Suprapubic skin (tissue), 4 donors: ENCODE data around the gene ARHGAP10. TPM values are rescaled to one million over a fixed set of nuclear protein-coding genes. Genes with fewer than 3 reads are reported as not detected.
A peak's percentile ranks its signal among the peaks of the same experiment; 100 is the strongest.

Experiments used
- DNase-seq, 2 donors: peaks; one replicate each; pipeline ENCODE4 v3.0.0-alpha.2; 2019; ENCODE audit warnings: low spot score in 2 of 2
- H3K27ac ChIP-seq: fragments of 200-600 bp; sonication (generic); one replicate; pipeline ENCODE4 v1.5.1; 2019
- H3K27me3 ChIP-seq: fragments of 200-600 bp; sonication (generic); one replicate; pipeline ENCODE4 v1.5.1; 2019
- H3K36me3 ChIP-seq: fragments of 200-600 bp; sonication (generic); one replicate; pipeline ENCODE4 v1.5.1; 2019
- H3K4me1 ChIP-seq: fragments of 200-600 bp; sonication (generic); one replicate; pipeline ENCODE4 v1.5.1; 2019
- H3K4me3 ChIP-seq: fragments of 200-600 bp; sonication (generic); one replicate; pipeline ENCODE4 v1.5.1; 2019; ENCODE audit warnings: mild to moderate bottlenecking
- H3K9me3 ChIP-seq: fragments of 200-600 bp; sonication (generic); one replicate; pipeline ENCODE4 v1.5.1; 2019
- EP300 ChIP-seq: sonication (generic); formaldehyde crosslinking; IDR thresholded peaks from one replicate; pipeline ENCODE4 v1.6.1; 2017; ENCODE audit warnings: antibody characterized with exemption
- POLR2A ChIP-seq, 2 donors: fragments of 450-650 bp; IDR thresholded peaks; one replicate each; pipeline ENCODE4 v1.6.1; 2017; ENCODE audit warnings: antibody characterized with exemption in 2 of 2, mild to moderate bottlenecking in 2 of 2, moderate library complexity in 2 of 2
- POLR2AphosphoS5 ChIP-seq, 3 donors: sonication (generic); formaldehyde crosslinking; IDR thresholded peaks; one replicate each; pipeline ENCODE4 v1.6.1; 2017; ENCODE audit warnings: antibody characterized with exemption in 3 of 3
- WGBS: methylation state at CpG from one replicate; pipeline ENCODE4 v1.1.5; 2018; 5-methylcytosine and 5-hydroxymethylcytosine counted together
- total RNA-seq, 4 donors: library from RNA; depleted of rRNA; stranded (reverse); fragments of >200 nt; gene quantifications; one replicate each; pipeline ENCODE4 v1.1.0, GENCODE V29; 2016
- TF ChIP-seq, protein P1 (sequence below), 2 donors: fragments of 200-600 bp in 1 of 2; fragments of 450-650 bp in 1 of 2; sonication (generic) in 1 of 2; IDR thresholded peaks; one replicate each; pipeline ENCODE4 v1.5.1; 2016 to 2019; ENCODE audit warnings: antibody characterized with exemption in 2 of 2, mild to moderate bottlenecking in 1 of 2, moderate library complexity in 1 of 2

The ARHGAP10 gene
- total RNA-seq, 4 donors from 2014 or later = 32.5 to 59.0 (median 36.8) TPM

DNA sequence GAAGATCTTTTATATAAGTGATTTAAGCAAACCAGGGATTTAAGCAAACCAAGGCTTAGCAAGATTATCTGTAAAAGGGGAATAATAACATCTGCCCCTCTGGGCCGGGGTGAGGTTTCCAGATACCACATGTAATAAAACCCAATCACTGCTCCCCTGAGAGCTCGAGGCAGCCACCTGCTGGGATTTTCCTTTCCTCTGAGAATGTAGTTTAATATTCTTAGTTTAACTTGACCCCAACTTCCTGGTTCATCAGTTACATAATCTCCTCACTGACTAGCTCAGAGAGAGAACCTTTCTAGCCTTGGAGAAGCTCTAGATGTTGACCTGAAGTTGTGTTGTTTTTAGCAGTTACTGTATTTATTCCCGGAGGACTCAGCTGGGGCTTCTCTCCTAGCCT is 322.4 kb downstream of the ARHGAP10 start:
- Histone ChIP-seq H3K4me3 (no peak overlapping the region), H3K4me1 (peaks cover 13% of the 10 kb centered on the region), H3K9me3 (no peaks in the 10 kb centered on the region), H3K27me3 (no peaks in the 10 kb centered on the region), H3K27ac (no peak overlapping the region), H3K36me3 (no peaks in the 10 kb centered on the region)
- WGBS = 72% methylated on average over 3 of the region's 3 CpGs
- TF ChIP-seq POLR2AphosphoS5 (IDR thresholded peaks at IDR 0.05) (no peak), EP300 (no peak), POLR2A (IDR thresholded peaks at IDR 0.05) (no peak)
- TF ChIP-seq, protein P1, sequence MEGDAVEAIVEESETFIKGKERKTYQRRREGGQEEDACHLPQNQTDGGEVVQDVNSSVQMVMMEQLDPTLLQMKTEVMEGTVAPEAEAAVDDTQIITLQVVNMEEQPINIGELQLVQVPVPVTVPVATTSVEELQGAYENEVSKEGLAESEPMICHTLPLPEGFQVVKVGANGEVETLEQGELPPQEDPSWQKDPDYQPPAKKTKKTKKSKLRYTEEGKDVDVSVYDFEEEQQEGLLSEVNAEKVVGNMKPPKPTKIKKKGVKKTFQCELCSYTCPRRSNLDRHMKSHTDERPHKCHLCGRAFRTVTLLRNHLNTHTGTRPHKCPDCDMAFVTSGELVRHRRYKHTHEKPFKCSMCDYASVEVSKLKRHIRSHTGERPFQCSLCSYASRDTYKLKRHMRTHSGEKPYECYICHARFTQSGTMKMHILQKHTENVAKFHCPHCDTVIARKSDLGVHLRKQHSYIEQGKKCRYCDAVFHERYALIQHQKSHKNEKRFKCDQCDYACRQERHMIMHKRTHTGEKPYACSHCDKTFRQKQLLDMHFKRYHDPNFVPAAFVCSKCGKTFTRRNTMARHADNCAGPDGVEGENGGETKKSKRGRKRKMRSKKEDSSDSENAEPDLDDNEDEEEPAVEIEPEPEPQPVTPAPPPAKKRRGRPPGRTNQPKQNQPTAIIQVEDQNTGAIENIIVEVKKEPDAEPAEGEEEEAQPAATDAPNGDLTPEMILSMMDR (IDR thresholded peaks at IDR 0.05) = no peak
- no peak for DNase-seq

DNA sequence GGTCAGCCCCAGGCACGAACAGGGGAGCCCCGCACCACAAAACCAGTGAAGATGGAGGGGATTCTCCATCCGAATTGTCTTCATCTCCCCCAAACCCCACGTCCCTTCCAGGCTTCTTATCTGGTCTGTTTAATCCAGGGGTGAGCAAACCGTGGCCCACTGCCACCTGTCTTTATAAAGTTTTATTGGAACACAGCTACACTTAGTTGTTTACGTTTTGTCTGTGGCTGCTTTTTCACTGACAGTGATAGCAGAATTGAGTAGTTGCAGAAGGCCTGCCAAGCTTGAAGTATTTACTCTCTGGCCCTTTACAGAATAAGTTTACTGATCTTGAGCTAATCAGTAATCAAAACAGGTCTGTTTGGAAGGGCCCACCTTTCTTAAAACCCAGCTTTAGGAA is 324.0 kb downstream of the ARHGAP10 start:
- no peak overlapping the region for H3K4me3 ChIP-seq
- H3K27me3 ChIP-seq = no peaks in the 10 kb centered on the region
- TF ChIP-seq EP300 (no peak), POLR2AphosphoS5 (IDR thresholded peaks at IDR 0.05) (no peak), POLR2A (IDR thresholded peaks at IDR 0.05) (no peak)
- TF ChIP-seq, protein P1 (IDR thresholded peaks at IDR 0.05) = no peak
- peaks cover 23% of the 10 kb centered on the region for H3K4me1 ChIP-seq
- no peaks in the 10 kb centered on the region for H3K36me3 ChIP-seq
- H3K27ac ChIP-seq = no peak overlapping the region
- WGBS = 99% methylated on average over 6 of the region's 6 CpGs
- H3K9me3 ChIP-seq = no peaks in the 10 kb centered on the region
- no peak for DNase-seq

DNA sequence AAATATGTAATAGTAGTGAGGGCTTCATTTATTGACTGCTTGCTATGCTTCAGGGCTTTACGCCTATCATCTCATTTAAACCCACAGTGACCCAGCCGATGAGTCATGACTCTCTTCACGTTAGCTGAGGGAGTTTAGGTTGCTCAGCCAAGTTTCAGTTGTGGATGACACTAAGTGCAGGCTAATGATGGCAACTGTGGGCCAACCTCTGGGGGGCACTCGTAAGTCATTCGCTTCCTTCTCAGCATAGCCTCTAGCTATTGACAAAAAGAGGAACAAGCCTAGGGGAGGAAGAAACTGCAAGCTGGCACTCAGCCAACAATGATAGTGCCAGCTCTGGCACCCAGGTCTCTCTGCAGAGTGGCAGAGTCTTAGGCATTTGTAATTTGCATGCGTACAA is 325.0 kb downstream of the ARHGAP10 start:
- WGBS = 41% methylated on average over 6 of the region's 6 CpGs
- Histone ChIP-seq H3K4me3 (no peak overlapping the region), H3K4me1 (peaks cover 33% of the 10 kb centered on the region), H3K27me3 (no peaks in the 10 kb centered on the region), H3K36me3 (no peaks in the 10 kb centered on the region), H3K27ac (no peak overlapping the region), H3K9me3 (no peaks in the 10 kb centered on the region)
- no peak for DNase-seq
- no peak for TF ChIP-seq POLR2A (IDR thresholded peaks at IDR 0.05)
- TF ChIP-seq, protein P1 (IDR thresholded peaks at IDR 0.05) = peak in 1 of 2 donors; percentile 15

DNA sequence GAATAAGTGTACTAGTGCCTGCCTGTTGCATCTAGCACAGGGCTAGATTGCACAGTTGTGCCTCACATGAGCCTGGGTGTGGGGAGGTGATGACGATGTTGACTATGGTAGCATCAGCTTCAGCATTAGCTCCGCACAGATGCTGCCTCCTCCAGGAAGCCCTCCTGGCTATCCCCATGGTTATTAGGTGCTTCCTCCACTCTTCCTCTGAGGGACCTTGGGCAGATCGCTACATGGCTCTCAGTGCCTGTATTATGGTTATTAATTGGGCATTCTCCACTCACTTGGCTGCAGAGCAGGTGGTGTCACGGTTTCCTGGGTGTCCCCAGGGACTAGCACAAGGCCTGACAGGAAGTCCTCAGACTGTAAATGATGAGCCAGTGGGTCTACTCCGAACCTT is 325.6 kb downstream of the ARHGAP10 start:
- peaks cover 35% of the 10 kb centered on the region for H3K4me1 ChIP-seq

DNA sequence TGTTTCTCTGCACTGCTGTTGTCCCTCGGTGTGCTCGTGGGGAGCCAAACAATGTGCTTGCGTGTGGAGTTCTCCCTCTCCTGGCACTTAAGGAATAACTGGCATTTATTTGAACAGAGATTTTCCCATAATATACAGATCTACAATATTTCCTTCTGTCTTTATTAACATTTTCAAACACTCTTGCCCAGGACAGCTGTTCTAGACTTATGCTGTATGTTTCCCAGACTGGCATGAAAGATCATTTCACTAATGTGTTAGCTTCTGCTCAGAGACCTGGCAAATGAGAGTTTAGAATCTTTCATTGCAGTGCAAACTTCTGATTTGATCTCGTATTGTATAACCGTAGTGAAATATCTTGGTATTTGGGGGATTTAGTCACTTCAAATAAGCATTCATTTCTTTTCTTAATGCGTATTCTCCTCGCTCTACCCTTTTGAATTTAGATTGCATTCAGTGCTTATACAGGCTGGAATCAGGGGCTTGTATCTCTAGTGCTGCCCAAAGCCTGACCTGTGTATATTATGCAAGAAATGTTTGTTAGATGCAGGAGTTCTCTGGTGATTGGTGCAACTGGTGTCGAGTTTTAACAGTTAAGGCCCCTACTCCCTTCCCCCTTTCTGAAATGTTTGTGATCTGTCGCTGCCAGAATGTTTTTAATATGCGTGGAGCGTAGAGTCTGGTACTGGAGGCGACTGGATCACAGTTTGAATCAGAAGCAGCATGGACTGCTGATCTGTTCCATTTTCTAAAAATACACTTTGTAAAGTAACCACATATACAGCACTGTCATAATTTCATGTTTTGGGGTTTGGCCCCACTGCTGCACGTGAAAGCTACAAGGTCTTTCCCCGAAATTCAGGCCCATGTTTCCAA is 326.3 kb downstream of the ARHGAP10 start:
- Histone ChIP-seq H3K9me3 (no peaks in the 10 kb centered on the region), H3K4me1 (peaks cover 35% of the 10 kb centered on the region), H3K27ac (no peak overlapping the region), H3K4me3 (no peak overlapping the region), H3K27me3 (no peaks in the 10 kb centered on the region), H3K36me3 (peaks cover 5% of the 10 kb centered on the region)
- TF ChIP-seq EP300 (no peak), POLR2A (IDR thresholded peaks at IDR 0.05) (no peak), POLR2AphosphoS5 (IDR thresholded peaks at IDR 0.05) (no peak)
- TF ChIP-seq, protein P1 (IDR thresholded peaks at IDR 0.05) = no peak
- 86% methylated on average over 14 of the region's 14 CpGs for WGBS
- DNase-seq = no peak

More for the DNA sequence above, 325.6 kb downstream of the ARHGAP10 start:
- H3K27me3 ChIP-seq = no peaks in the 10 kb centered on the region
- no peak for DNase-seq
- H3K36me3 ChIP-seq = no peaks in the 10 kb centered on the region
- 96% methylated on average over 3 of the region's 5 CpGs for WGBS
- no peak overlapping the region for H3K27ac ChIP-seq
- H3K4me3 ChIP-seq = no peak overlapping the region
- H3K9me3 ChIP-seq = no peaks in the 10 kb centered on the region
- TF ChIP-seq POLR2A (IDR thresholded peaks at IDR 0.05) = no peak
- TF ChIP-seq EP300 = no peak
- no peak for TF ChIP-seq POLR2AphosphoS5 (IDR thresholded peaks at IDR 0.05)
- TF ChIP-seq, protein P1 (IDR thresholded peaks at IDR 0.05) = no peak
